HG03460 (cell line): Measurements from ENCODE around the gene GPBP1L1.
"Not testable (repeated sequence)": the region's sequence is repeated elsewhere in the genome, so short reads cannot be mapped to it uniquely, and the experiment has no call there.

Experiments
- ATAC-seq: cut with Tn5 transposase; IDR thresholded peaks from one replicate; pipeline ENCODE4 v1.9.1; 2021; ENCODE audit not compliant: unreplicated experiment

GPBP1L1 gene

GRCh38 chr1:45684402-45684801 is 1.9 kb downstream of the GPBP1L1 start:
- no peak for ATAC-seq

- ATAC-seq, result no peak
Measured at GRCh38 chr1:45682942-45683341, 3.4 kb downstream of the GPBP1L1 start.

DNA sequence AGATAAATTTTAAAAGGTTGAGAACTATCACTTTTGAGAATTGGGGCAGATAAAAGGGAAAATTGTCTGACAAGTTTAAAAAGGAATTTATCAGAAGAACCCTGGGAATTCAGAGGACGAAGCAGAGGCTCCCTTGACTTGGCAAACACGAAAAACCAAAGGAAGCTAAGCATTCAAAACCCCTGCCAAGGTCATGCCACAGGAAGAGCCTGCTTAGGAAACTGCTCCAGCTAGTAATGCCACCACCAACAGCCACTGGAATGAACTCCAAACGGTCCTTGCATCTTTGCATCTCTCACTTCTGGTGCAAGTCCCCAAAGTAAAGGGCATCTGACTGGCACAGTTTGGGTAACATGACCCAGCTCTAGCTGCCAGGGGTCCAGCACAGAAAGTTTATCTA is 7.2 kb downstream of the GPBP1L1 start:
- no peak for ATAC-seq

DNA sequence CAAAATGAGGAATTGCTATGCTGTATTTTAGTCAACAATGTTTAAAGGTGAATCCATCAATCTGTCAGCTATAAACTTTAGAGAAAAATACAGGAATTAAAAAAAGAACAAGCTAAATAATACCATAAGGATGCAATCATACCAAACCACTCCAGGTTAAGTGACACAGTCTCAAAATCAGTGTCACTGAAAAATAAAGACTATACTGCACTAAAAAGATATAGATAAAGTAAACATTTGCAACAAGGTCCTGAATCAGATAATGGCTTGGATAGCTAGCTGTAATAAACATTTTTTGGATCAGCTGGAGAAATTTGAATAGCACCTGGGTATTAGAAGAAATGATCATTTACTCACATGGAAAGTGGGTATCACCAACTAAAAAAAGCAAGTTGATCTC is 7.8 kb downstream of the GPBP1L1 start:
- no peak for ATAC-seq

DNA sequence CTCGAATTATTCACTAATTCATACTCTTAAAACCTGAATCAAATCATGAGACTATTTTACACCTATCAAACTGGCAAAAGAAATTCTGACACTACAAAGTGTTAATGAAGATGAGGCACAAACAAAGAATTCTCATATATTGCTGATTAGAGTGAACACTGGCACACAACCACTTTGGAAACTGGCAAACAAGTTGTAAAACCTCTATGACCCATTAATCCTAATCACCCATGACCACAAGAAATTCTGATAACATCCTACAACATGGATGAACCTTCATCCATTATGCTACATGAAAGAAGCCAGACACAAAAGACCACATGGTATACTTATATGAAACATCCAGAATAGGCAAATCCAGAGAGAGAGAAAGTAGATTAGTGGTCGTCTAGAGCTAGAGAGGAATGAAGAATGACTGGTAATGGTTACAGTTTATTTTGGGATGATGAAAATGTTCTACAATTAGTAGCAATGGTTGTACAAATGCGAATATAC is 8.5 kb downstream of the GPBP1L1 start:
- ATAC-seq, result no peak

- not testable (repeated sequence) for ATAC-seq
Measured at GRCh38 chr1:45676553-45676952, 9.8 kb downstream of the GPBP1L1 start.

- no peak for ATAC-seq
Measured at GRCh38 chr1:45674478-45674877, 11.9 kb downstream of the GPBP1L1 start.

- ATAC-seq, result no peak
Measured at GRCh38 chr1:45673956-45674355, 12.4 kb downstream of the GPBP1L1 start.

DNA sequence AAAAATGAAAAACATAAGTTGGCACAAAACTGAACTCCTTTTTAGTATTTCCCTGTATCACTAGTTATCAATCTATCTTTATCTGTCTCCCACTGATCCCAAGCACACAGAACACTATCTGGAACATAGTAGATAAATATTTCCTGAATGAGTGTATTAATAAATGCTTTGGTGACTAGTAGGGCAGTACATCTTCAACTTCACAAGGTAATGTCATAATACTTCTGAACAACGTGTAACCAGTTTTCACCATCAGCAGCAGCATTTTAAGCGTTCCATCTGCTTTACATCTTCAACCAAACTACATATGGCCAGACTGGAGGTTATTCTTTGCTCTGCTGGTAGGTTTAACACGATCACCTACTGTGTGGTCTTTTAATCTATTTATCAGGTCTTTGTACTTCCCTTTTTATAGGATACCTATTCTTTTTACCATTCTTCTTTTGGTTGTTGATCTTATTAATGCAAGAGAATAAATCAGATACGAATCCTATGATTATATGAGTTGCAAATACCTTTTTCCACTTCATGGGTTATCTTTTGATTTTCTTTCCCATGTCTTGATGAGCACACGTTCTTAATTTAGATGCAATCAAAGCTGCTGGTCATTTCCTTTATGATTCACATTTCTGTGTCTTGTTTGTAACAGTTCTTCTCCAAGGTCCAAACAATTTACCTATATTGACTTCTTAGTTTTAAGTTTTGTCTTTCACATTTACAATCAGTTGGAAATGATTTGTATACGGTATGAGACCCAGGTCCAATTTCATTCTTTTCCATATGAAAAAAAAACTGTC is 16.3 kb downstream of the GPBP1L1 start:
- ATAC-seq, result no peak

- ATAC-seq, result no peak
Measured at GRCh38 chr1:45669379-45669778, 17.0 kb downstream of the GPBP1L1 start.

- no peak for ATAC-seq
Measured at GRCh38 chr1:45668526-45668925, 17.8 kb downstream of the GPBP1L1 start.

DNA sequence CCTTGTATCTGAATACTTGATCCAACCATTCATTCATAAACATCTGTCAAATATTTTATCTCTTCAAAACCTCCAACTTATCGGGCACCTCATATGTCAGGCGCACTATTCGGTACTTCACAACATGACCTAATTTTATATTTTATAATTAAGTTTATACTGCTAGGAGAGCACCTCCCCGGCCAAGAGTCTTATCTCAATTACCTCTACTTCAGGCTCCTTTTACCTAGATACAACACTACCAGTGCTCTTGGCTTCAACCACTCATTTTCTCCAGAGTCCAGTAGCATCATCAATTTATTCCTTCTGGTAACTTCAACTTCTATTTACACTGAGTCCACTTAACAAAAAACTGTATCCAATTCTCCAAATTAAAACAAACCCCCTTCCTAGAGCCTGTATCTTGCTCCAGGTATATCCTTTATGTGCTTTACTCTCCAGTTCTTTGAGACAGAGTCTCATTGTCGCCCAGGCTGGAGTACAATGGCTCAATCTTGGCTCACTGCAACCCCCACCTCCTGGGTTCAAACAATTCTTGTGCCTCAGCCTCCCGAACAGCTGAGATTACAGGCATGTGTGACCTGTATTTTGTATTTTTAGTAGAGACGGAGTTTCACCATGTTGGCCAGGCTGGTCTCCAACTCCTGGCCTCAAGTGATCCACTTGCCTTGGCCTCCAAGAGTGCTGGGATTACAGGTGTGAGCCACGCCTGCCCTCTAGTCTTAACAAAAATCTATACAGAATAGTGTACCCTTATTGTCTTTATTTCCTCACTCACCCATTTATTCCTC is 18.8 kb downstream of the GPBP1L1 start:
- ATAC-seq, result no peak

DNA sequence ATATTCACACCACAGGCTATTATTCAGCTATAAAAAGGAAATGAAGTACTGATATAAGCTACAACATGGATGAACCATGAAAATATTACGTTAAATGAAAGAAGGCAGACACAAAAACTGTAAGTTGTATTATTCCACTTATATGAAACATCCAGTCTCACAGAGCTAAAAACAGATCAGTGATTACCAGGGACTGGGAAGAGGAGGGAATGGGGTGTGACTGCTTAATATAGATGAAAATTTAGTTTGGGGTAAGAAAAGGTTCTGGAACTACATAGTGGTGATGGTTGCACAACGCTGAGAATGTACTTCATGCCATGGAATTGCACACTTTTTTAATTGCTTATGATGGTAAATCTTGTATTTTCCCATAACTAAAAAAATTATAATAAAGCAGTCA is 19.5 kb downstream of the GPBP1L1 start:
- no peak for ATAC-seq

GRCh38 chr1:45660336-45660735 is 26.0 kb downstream of the GPBP1L1 start:
- no peak for ATAC-seq

GRCh38 chr1:45659222-45659621 is 27.1 kb downstream of the GPBP1L1 start:
- no peak for ATAC-seq

DNA sequence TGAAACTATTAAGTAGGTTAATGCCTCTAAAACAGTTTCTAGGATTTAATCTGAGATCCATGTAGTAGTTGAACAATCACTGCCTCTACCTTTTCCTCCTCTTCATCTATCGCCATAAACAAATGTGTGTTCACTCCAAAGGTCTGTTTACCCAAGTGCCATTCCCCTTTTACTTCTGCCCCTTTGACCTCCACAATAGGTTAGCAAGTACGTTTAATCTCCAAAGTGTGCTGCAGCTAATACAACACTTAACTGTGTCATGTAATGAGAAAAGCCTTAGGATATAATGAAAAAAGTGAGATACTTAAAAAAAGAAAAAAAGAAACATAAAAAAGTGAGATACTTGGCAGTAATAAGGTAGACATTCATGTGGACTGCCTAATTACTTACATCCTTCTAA is 28.2 kb downstream of the GPBP1L1 start:
- no peak for ATAC-seq

GRCh38 chr1:45656573-45657226 is 29.6 kb downstream of the GPBP1L1 start:
- ATAC-seq, result no peak

- no peak for ATAC-seq
Measured at GRCh38 chr1:45654540-45655280, 31.6 kb downstream of the GPBP1L1 start.

DNA sequence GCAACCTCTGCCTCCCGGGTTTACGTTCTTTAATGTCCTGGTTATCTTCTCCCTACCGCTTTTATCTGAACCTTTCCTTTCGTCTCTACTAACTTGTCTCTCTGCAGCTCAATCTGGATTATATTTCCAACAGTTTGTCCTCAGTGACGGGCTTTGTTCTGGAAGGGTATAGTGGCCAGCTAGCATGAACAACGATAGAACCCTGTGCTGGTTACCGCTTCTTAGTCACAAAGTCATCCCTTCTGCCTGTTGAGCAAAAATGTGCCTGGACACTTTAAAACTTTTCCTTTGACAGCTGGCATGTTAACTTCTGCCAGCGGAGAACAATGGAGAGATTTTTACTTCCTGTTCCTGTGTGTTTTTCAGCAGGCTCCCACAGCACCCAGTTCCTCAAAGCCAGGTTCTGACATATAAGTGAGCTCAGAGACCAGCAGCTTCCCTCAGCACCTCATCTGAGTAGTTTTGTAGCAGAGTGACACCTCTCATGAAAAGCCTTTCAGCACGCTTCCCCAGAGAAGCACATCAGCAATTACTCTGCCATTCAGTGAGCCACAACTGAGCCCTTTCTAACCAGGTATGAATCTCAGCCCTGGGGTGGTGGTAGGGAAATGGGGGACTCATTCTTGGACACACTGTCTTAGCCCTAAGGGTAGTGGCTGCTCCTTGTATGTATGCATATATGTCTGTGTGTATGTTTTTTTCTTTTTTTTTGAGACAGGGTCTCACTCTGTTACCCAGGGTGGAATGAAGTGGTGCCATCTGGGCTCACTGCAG is 38.9 kb downstream of the GPBP1L1 start:
- ATAC-seq, result no peak

GRCh38 chr1:45644661-45645060 is 41.7 kb downstream of the GPBP1L1 start:
- no peak for ATAC-seq
